GM21360 (cell line): ENCODE measurements around the gene ELF2.
A peak's percentile ranks its signal among the peaks of the same experiment; 100 is the strongest.
"Not testable (repeated sequence)": the region's sequence is repeated elsewhere in the genome, so short reads cannot be mapped to it uniquely, and the experiment has no call there.

Experiments
- ATAC-seq: cut with Tn5 transposase; IDR thresholded peaks from one replicate; pipeline ENCODE4 v1.9.1; 2021; ENCODE audit warnings: mild to moderate bottlenecking, moderate library complexity; ENCODE audit not compliant: unreplicated experiment

Gene ELF2

GRCh38 chr4:139144911-139145551 is 32.0 kb downstream of the ELF2 start:
- ATAC-seq = no peak

GRCh38 chr4:139144161-139144859 is 32.7 kb downstream of the ELF2 start:
- ATAC-seq = no peak

GRCh38 chr4:139142980-139143379 is 34.0 kb downstream of the ELF2 start:
- ATAC-seq = no peak

- peak; percentile 85 for ATAC-seq
Observed at GRCh38 chr4:139142087-139142486, 34.9 kb downstream of the ELF2 start.

DNA sequence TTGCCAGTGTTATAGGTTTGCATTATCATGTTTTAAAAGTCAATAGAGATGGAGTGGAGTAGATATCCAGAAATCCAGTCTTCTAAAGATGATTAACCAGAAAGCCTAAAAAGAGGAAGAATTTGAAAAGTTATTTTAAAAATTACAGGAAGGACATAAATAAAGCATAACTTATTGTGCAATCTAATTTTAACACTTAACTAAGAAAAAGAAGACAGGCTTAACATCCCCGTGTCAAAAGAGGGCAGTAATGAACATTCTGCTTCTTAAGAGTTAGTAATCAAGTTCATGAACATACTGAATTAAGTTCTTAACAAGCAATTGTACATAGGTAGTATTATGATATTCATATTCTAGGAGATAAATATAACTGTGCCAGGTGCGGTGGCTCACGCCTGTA is 39.3 kb downstream of the ELF2 start:
- ATAC-seq = no peak

GRCh38 chr4:139134403-139134802 is 42.6 kb downstream of the ELF2 start:
- no peak for ATAC-seq

DNA sequence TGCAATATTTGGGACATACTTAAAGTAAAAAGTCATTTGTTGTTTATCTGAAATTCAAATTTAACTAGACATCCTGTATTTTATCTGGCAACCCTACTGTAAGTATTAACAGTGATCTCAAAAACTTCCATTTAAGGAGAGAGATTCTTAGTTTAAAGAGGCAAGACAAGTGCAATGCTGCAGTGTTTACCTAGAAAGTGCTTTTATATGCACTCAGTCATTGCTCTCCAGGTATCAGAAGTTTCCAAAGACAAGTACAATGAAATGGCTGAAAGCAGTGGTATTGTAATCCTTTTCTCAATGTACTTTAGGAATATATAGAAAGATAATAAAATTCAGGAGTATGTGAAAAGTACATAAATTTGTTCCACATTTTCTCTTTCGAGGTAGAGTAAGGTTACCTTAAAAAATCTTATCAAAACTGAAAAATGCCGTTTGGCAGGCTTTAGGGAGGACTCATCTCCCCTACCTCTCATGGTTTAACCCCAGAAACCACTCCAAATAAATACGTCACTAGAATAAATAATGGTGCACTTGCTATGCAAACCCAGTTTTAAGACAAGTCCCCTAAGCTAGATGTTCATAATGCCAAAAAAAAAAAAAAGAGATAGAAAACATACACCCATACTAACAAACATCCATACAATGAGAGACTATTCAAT is 45.7 kb downstream of the ELF2 start:
- no peak for ATAC-seq

GRCh38 chr4:139129206-139129605 is 47.8 kb downstream of the ELF2 start:
- no peak for ATAC-seq

GRCh38 chr4:139126898-139127297 is 50.1 kb downstream of the ELF2 start:
- no peak for ATAC-seq

DNA sequence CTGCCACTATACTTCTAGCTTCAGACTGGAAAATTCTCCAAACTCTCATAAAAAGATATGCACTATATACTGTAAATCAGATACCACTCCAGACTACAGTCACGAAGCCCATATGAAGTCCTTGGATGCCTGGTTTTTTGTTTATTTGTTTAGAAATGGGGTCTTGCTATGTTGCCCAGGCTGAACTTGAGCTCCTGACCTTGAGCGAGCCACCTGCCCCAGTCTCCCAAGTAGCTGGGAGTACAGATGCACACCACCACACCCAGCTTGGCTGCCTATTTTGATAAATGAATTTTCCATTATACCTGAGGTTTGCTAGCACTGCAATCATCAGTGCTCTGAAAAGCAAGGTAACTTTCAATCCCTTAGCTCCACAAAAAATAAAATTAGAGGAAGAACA is 53.1 kb downstream of the ELF2 start:
- ATAC-seq = no peak

DNA sequence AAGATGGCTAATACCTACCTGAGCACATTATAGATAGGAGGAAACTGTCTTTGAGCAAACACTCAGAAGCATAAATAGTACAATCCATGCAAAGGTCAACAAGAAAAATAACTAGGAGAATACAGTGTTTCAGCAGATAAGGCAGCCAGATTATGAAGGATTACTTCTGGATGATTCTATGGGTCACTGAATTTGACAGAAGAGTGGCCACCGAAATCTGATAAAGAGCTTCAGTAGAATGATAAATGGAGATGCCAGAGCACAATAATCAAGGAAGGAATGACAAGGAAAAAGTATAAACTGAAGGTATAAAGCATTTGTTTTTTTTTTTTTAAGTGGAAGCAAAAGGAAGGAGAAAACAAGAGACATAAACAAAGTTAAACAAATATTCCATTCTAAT is 58.7 kb downstream of the ELF2 start:
- no peak for ATAC-seq

DNA sequence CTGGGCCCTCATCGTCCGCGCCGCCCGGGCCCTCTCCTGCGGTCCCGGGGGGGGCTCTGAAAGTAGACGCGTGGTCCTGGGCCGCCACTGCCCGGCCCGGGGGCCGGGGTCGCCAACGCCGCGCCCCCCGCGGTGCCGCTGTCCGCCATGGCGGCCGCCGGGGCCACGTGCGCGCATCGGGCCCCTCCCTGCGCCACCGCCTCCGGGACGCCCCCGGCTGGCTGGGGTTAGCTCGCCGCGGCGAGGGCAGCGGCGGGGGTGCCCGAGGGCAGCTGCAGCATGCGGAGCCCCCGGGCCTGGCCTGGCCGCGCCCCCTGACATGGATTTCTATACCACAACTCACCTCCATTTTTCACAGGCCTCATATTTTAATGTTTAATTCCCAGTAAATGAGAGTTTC is 61.8 kb downstream of the ELF2 start:
- no peak for ATAC-seq

DNA sequence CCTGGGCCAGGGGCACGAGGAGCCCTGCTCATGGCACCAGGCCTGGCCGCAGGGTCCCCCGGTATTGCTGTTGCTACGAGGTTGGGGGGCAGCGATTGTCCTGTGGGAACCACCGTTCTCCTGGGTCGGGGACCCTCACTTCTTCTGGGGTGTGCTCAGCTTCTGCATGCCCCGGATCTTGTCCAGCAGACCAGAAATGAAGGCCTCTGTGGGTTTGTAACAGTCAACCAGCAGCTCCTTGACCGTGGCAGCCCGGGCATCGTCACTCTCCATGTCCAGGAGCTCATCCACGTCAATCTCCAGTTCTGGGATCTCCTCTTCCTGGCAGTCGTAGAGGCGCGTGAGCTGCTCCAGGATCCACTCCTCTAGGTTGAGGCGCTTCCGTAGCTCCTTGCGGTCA is 62.2 kb downstream of the ELF2 start:
- not testable (repeated sequence) for ATAC-seq

DNA sequence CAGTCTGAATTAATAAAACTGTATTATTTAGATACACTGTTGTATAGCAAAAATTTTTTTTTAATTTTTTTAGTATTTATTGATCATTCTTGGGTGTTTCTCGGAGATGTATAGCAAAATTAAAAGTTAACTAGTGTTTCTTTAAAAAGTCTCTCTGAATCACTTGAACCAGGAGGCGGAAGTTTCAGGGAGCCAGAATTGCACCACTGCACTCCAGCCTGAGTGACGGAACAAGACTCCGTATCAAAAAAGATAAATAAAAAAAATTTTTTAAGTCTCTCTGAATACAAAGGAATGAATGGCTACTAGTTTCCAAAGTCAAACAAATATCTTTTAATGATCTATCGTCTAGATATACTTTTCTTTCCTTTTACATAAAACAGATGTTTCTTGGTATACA is 64.4 kb downstream of the ELF2 start:
- no peak for ATAC-seq

GRCh38 chr4:139108567-139109128 is 68.4 kb downstream of the ELF2 start:
- no peak for ATAC-seq

- peak; percentile 81 for ATAC-seq
Observed at GRCh38 chr4:139099366-139099982, 77.5 kb downstream of the ELF2 start.

DNA sequence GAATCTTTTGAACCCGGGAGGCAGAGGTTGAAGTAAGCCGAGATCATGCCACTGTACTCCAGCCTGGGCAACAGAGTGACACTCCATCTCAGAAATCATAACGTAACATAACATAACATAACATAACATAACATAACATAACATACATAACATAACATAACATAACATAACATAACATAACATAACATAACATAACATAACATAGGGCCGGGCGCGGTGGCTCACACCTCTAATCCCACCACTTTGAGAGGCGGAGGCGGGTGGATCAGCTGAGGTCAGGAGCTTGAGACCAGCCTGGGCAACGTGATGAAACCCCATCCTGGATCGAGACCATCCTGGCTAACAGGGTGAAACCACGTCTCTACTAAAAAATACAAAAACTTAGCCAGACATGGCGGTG is 84.7 kb downstream of the ELF2 start:
- ATAC-seq = no peak

DNA sequence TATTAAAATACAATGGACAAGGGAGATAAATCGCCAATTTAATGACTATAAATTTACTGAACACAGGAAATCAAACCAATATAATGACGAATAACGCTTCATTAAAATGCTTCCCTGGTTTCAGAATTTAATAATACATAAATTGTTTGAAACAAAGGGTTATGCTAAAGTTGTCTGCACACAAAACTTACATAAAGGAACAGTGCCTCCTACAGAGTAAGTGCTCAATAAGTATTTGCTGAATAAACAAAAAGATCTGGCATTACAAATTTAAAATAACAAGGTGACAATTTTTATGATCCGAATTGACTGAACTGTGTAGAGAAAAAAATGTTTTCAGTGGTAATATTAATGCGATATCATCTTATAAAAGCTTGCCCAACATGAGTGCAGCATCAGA is 91.9 kb downstream of the ELF2 start:
- ATAC-seq = no peak

DNA sequence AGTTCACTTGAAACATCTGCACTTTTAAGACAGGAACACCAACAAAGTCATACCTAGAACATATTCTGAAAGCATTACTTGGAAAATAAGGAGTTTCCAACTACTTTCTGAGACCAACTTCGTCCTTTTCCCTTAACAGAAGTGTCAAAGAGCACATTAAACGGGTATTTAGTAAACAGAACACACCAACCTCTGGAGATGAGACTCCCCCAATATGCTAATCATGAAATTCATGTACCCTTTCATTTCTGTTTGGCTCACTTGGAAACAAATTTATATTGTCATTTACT is 92.3 kb downstream of the ELF2 start:
- no peak for ATAC-seq

DNA sequence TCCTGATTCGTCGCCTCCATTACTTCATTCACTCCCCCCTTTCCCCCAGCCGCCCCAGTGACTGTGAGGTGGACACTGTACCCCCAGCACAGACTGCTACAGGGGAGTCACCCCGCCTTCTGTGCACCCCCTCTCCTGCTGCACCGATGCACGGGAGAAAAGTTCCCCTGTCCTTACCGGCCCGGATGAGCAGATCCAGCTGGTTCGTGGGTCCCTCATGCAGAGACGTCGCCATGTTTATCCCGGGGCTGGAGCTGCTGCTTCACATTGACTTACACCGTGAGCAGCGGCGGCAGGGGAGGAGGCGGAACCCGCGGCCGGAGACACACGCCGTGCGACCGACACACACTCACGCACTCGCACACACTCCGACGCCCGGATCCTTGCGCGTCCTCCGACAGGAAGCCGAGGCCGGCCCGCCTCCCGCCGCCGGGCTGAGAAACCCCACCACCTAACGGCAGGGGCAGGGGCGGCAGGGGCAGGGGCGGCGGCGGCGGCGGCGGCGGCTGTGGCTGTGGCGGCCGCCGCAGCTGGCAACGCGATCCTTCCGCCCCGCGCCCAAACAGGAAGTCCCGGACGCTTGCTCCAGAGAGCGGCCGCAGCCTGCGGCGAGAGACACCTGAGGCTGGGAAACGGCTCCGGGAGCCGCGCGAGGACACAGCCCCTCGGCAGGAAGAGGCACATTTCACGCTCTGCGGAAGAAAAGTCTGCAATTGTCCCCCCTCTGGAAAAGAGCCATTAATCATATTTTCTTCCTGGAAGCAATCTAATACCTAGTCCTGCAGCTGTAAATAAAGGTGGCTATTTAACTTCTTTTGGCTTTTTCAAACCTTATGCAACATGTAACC is 92.8 kb downstream of the ELF2 start:
- peak; percentile 56 for ATAC-seq

DNA sequence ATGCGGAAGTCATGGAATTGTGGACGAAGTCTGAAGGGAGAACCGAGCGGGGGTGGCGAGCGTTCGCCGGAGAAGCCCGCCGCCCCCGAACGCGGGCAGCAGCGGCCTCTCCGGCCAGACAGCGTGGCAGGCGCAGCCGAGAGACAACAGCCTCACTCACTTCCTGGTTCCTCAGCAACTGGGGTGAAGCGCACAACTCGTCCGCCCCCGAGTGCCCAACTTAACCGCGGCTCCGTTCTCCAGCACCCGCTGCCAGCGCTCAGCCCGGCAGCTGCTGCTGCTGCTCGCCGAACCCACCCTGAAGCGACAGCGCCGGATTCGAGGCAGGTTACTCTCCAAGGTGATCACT is 93.4 kb downstream of the ELF2 start:
- ATAC-seq = peak; percentile 30
